ENCODE results near the gene BLACAT1. TPM values are rescaled to one million over a fixed set of nuclear protein-coding genes. Genes with fewer than 3 reads are reported as not detected.

BLACAT1 gene
- total and polyA plus RNA-seq, 2 of the 4 experiments (the other 2 are of a cell fraction): under 0.01 to 0.05 TPM

DNA sequence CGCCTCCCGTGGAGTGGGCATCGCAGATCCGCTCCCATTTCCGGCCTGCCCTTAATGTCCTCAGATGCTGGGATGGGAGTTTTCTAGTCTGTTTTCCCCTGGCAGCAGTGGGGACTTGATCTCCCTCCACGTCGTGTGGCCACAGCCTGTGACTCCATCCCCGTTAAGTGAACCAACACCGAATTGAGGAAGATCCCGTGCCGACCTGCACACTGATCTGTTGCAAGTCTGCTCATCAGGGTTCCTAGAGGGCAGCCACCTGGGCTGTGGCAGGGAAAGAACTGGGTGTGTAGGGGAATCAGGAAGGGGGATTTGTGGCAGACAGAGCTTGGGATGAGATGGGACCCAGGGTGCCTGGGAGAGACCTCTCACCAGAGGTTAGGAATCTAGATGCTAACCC is 25.4 kb upstream of the BLACAT1 start:
- no peak overlapping the region for H2BK20ac ChIP-seq (ENCODE audit: low read depth, low read length)
- no peak overlapping the region for H3K4me2 ChIP-seq (ENCODE audit: low read depth, low read length)
- H3K18ac ChIP-seq (ENCODE audit: low read depth, low read length): no peak overlapping the region
- no peak overlapping the region for H2AFZ ChIP-seq (replicated peaks; ENCODE audit: low read length, poor library complexity)
- no peak overlapping the region for H2BK5ac ChIP-seq (ENCODE audit: low read depth, low read length, poor library complexity, severe bottlenecking)
- no peak overlapping the region for H2BK120ac ChIP-seq (ENCODE audit: low read depth, low read length)
- H4K20me1 ChIP-seq (ENCODE audit: insufficient read depth, low read length): 0 out of 2 replicates have a peak, but pooled peaks cover 4% of the 10 kb centered on the region
- dilution Hi-C loops (cut with HindIII; ENCODE audit: low sequenced_read_pairs, unreplicated experiment) (no loop called here), in situ Hi-C loops (cut with MboI; ENCODE audit: low sequenced_read_pairs) (loop anchor here (10.0 kb wide), 1 partner anchor 206 kb away; no protein-coding TSS in a partner anchor), intact Hi-C loops (cut with micrococcal nuclease) (no loop called here)
- no peak overlapping the region for H3K9ac ChIP-seq (ENCODE audit: low read depth, low read length)
- no peaks in the 10 kb centered on the region for H3K9me3 ChIP-seq (ENCODE audit: control insufficient read depth, insufficient read depth, low read length)
- H3K36me3 ChIP-seq (ENCODE audit: control insufficient read depth, insufficient read depth, low read length): no peaks in the 10 kb centered on the region
- no peak overlapping the region for H3K56ac ChIP-seq (ENCODE audit: extremely low read depth, insufficient read depth, low read length)
- H3K27ac ChIP-seq (ENCODE audit: insufficient read depth, low read length): no peak overlapping the region
- H3K4me3 ChIP-seq (ENCODE audit: insufficient read depth, low read depth, low read length): no peak overlapping the region
- H3K4ac ChIP-seq (ENCODE audit: low read depth, low read length): no peak overlapping the region
- POLR2A ChIA-PET (ENCODE audit: unreplicated experiment): no interaction called here
- no peak for TF ChIP-seq CHD1 (IDR thresholded peaks at IDR 0.05; ENCODE audit: low read depth, low read length)
- no peak for TF ChIP-seq NFE2L2 (IDR thresholded peaks at IDR 0.05; ENCODE audit: low read depth, low read length)
- TF ChIP-seq BHLHE40 (IDR thresholded peaks at IDR 0.05; ENCODE audit: low read depth, low read length): no peak
- no peak for TF ChIP-seq FOS (IDR thresholded peaks at IDR 0.05; ENCODE audit: low read depth, low read length)
- no peak for TF ChIP-seq CEBPB (IDR thresholded peaks at IDR 0.05; ENCODE audit: low read depth, low read length)
- TF ChIP-seq MAZ (IDR thresholded peaks at IDR 0.05; ENCODE audit: borderline replicate concordance, low read depth, low read length): no peak
- TF ChIP-seq, protein P1, sequence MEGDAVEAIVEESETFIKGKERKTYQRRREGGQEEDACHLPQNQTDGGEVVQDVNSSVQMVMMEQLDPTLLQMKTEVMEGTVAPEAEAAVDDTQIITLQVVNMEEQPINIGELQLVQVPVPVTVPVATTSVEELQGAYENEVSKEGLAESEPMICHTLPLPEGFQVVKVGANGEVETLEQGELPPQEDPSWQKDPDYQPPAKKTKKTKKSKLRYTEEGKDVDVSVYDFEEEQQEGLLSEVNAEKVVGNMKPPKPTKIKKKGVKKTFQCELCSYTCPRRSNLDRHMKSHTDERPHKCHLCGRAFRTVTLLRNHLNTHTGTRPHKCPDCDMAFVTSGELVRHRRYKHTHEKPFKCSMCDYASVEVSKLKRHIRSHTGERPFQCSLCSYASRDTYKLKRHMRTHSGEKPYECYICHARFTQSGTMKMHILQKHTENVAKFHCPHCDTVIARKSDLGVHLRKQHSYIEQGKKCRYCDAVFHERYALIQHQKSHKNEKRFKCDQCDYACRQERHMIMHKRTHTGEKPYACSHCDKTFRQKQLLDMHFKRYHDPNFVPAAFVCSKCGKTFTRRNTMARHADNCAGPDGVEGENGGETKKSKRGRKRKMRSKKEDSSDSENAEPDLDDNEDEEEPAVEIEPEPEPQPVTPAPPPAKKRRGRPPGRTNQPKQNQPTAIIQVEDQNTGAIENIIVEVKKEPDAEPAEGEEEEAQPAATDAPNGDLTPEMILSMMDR (conservative IDR thresholded peaks at IDR 0.05; ENCODE audit: low read depth, low read length): no peak
- TF ChIP-seq, protein P2, sequence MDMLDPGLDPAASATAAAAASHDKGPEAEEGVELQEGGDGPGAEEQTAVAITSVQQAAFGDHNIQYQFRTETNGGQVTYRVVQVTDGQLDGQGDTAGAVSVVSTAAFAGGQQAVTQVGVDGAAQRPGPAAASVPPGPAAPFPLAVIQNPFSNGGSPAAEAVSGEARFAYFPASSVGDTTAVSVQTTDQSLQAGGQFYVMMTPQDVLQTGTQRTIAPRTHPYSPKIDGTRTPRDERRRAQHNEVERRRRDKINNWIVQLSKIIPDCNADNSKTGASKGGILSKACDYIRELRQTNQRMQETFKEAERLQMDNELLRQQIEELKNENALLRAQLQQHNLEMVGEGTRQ (IDR thresholded peaks at IDR 0.05; ENCODE audit: low read depth, low read length): no peak
- TF ChIP-seq RCOR1 (IDR thresholded peaks at IDR 0.05; ENCODE audit: insufficient replicate concordance, low read length): no peak
- no peak for TF ChIP-seq MXI1 (IDR thresholded peaks at IDR 0.05; ENCODE audit: borderline replicate concordance, low read depth, low read length)
- no peak for TF ChIP-seq RAD21 (IDR thresholded peaks at IDR 0.05; ENCODE audit: low read length)
- TF ChIP-seq, protein P3, sequence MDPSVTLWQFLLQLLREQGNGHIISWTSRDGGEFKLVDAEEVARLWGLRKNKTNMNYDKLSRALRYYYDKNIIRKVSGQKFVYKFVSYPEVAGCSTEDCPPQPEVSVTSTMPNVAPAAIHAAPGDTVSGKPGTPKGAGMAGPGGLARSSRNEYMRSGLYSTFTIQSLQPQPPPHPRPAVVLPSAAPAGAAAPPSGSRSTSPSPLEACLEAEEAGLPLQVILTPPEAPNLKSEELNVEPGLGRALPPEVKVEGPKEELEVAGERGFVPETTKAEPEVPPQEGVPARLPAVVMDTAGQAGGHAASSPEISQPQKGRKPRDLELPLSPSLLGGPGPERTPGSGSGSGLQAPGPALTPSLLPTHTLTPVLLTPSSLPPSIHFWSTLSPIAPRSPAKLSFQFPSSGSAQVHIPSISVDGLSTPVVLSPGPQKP (IDR thresholded peaks at IDR 0.05; ENCODE audit: borderline replicate concordance, low read depth, low read length): no peak
- H4K8ac ChIP-seq (ENCODE audit: low read depth in 2 of 2, low read length in 2 of 2): no peak overlapping the region
- H3K27me3 ChIP-seq (ENCODE audit: control insufficient read depth, insufficient read depth, low read length): peaks cover 48% of the 10 kb centered on the region
- H4K5ac ChIP-seq (ENCODE audit: low read depth, low read length): no peak overlapping the region
- no peak overlapping the region for H2BK15ac ChIP-seq (ENCODE audit: low read depth, low read length)
- H3K9me1 ChIP-seq (ENCODE audit: insufficient read depth, low read length): no peaks in the 10 kb centered on the region
- H3K14ac ChIP-seq (replicated peaks; ENCODE audit: low read depth, low read length): no peak overlapping the region
- ATAC-seq (ENCODE audit: low read depth) (no peak), DNase-seq (no peak)
- H3K79me1 ChIP-seq (ENCODE audit: low read depth in 1 of 2, low read length in 2 of 2): no peaks in the 10 kb centered on the region
- H3K23ac ChIP-seq (ENCODE audit: low read depth, low read length): no peak overlapping the region
- no peak overlapping the region for H4K91ac ChIP-seq (ENCODE audit: insufficient read depth, low read depth, low read length)
- no TSS peak for BruUV-seq (replicated peaks)
- WGBS, 2 experiments (ENCODE audit: extremely low coverage in 2 of 2, insufficient read length in 1 of 2): no CpG with 5 or more reads among the region's 11 CpGs
- no peak overlapping the region for H2AK9ac ChIP-seq (replicated peaks; ENCODE audit: low read depth, low read length, poor library complexity)
- no peaks in the 10 kb centered on the region for H3K4me1 ChIP-seq (ENCODE audit: control insufficient read depth, insufficient read depth, low read length)
- CTCF ChIA-PET: no interaction called here
- H2AK5ac ChIP-seq (ENCODE audit: low read depth, low read length): no peak overlapping the region

All from IMR-90 (cell line).